ENCODE data around the gene NPEPL1. TPM values are rescaled to one million over a fixed set of nuclear protein-coding genes. Genes with fewer than 3 reads are reported as not detected.
"Not testable (repeated sequence)": the region's sequence is repeated elsewhere in the genome, so short reads cannot be mapped to it uniquely, and the experiment has no call there.

The NPEPL1 gene
- total RNA-seq, 2 donors from 2014 or later, result 12.2 to 14.1 TPM

- H3K36me3 ChIP-seq, result no peaks in the 10 kb centered on the region
- peaks cover 0 to 10% of the 10 kb centered on the region in 2 donors for H3K4me1 ChIP-seq
- H3K9me3 ChIP-seq, result no peaks in the 10 kb centered on the region
- no peak overlapping the region for H3K4me3 ChIP-seq
- no peaks in the 10 kb centered on the region for H3K27me3 ChIP-seq
- peak; percentile 9 for DNase-seq (ENCODE audit: low spot score)
- no peak for TF ChIP-seq CTCF (IDR thresholded peaks at IDR 0.05)
- H3K27ac ChIP-seq, result no peak overlapping the region
These were observed 45.3 kb upstream of the NPEPL1 start for GRCh38 chr20:58647162-58647795.

- Histone ChIP-seq H3K4me3 (no peak overlapping the region), H3K27me3 (no peaks in the 10 kb centered on the region), H3K4me1 (peaks cover 0 to 15% of the 10 kb centered on the region in 2 donors), H3K9me3 (no peaks in the 10 kb centered on the region), H3K36me3 (no peaks in the 10 kb centered on the region), H3K27ac (no peak overlapping the region)
- no peak for TF ChIP-seq CTCF (IDR thresholded peaks at IDR 0.05)
- peak; percentile 57 for DNase-seq (ENCODE audit: low spot score)
These were observed 44.7 kb upstream of the NPEPL1 start for GRCh38 chr20:58647796-58648501.

- H3K27ac ChIP-seq; DNase-seq (ENCODE audit: low spot score); H3K36me3 ChIP-seq; H3K27me3 ChIP-seq; H3K4me3 ChIP-seq; H3K9me3 ChIP-seq: not testable (repeated sequence)
- peaks cover 0 to 20% of the 10 kb centered on the region in 2 donors for H3K4me1 ChIP-seq
These were observed 44.1 kb upstream of the NPEPL1 start for GRCh38 chr20:58648502-58648825.

- no peak for TF ChIP-seq CTCF (IDR thresholded peaks at IDR 0.05)
- DNase-seq (ENCODE audit: low spot score), result peak; percentile 60
- Histone ChIP-seq H3K27ac (peak overlapping the region; percentile 93 to 96), H3K4me1 (peaks cover 0 to 30% of the 10 kb centered on the region in 2 donors), H3K27me3 (no peaks in the 10 kb centered on the region), H3K9me3 (no peaks in the 10 kb centered on the region), H3K4me3 (peak overlapping the region; percentile 84 to 97), H3K36me3 (no peaks in the 10 kb centered on the region)
These were observed 43.1 kb upstream of the NPEPL1 start for GRCh38 chr20:58649288-58650180.

- TF ChIP-seq CTCF (IDR thresholded peaks at IDR 0.05), result no peak
- peak overlapping the region; percentile 84 to 97 for H3K4me3 ChIP-seq
- H3K36me3 ChIP-seq, result no peaks in the 10 kb centered on the region
- peak; percentile 34 for DNase-seq (ENCODE audit: low spot score)
- no peaks in the 10 kb centered on the region for H3K27me3 ChIP-seq
- no peaks in the 10 kb centered on the region for H3K9me3 ChIP-seq
- peaks cover 0 to 36% of the 10 kb centered on the region in 2 donors for H3K4me1 ChIP-seq
- H3K27ac ChIP-seq, result peak overlapping the region; percentile 93 to 96
These were observed 42.3 kb upstream of the NPEPL1 start for GRCh38 chr20:58650181-58650775.

All from right atrium auricular region (tissue), 2 donors.